GM23338 (cell line): ENCODE measurements around the gene MYO5A. TPM values are rescaled to one million over a fixed set of nuclear protein-coding genes. Genes with fewer than 3 reads are reported as not detected.

Experiments used
- ATAC-seq: fragments of 200-7000 bp; cut with Tn5 transposase; 3 replicates; pipeline ENCODE4 v1.9.1; 2020
- DNase-seq: peaks from one replicate; pipeline ENCODE4 v3.0.0-alpha.2; 2015; ENCODE audit warnings: low spot score
- H2AFZ ChIP-seq: fragments of 200-600 bp; sonication (generic); 2 replicates; pipeline ENCODE4 v1.8.0; 2016; ENCODE audit warnings: antibody characterized with exemption, mild to moderate bottlenecking, moderate library complexity
- H3F3A ChIP-seq: fragments of 200-600 bp; sonication (generic); replicated peaks from 2 replicates; pipeline ENCODE4 v1.8.0; 2017; ENCODE audit warnings: antibody characterized with exemption, mixed run types, low read depth
- H3K27ac ChIP-seq: fragments of 200-600 bp; sonication (generic); 2 replicates; pipeline ENCODE4 v1.6.1; 2016; ENCODE audit warnings: low read depth
- H3K27me3 ChIP-seq: fragments of 200-600 bp; sonication (generic); 2 replicates; pipeline ENCODE4 v1.8.0; 2016; ENCODE audit warnings: mild to moderate bottlenecking, mixed run types, moderate library complexity; ENCODE audit not compliant: insufficient read depth
- H3K36me3 ChIP-seq: fragments of 200-600 bp; sonication (generic); 2 replicates; pipeline ENCODE4 v1.8.0; 2016; ENCODE audit warnings: mild to moderate bottlenecking; ENCODE audit not compliant: insufficient read depth
- H3K4me1 ChIP-seq: fragments of 200-600 bp; sonication (generic); 2 replicates; pipeline ENCODE4 v1.8.0; 2016; ENCODE audit warnings: mild to moderate bottlenecking, moderate library complexity; ENCODE audit not compliant: insufficient read depth
- H3K4me2 ChIP-seq: fragments of 200-600 bp; sonication (generic); 2 replicates; pipeline ENCODE4 v1.7.1; 2017; ENCODE audit warnings: mixed run types
- H3K4me3 ChIP-seq: fragments of 200-600 bp; sonication (generic); 2 replicates; pipeline ENCODE4 v1.6.1; 2016; ENCODE audit warnings: mixed run types
- H3K79me2 ChIP-seq: fragments of 200-600 bp; sonication (generic); replicated peaks from 2 replicates; pipeline ENCODE4 v1.8.0; 2017; ENCODE audit warnings: mild to moderate bottlenecking; ENCODE audit not compliant: insufficient read depth
- H3K9me2 ChIP-seq: fragments of 200-600 bp; sonication (generic); 2 replicates; pipeline ENCODE4 v1.8.0; 2017; ENCODE audit not compliant: insufficient read depth
- H4K20me1 ChIP-seq: fragments of 200-600 bp; sonication (generic); replicated peaks from 2 replicates; pipeline ENCODE4 v1.8.0; 2017; ENCODE audit warnings: mild to moderate bottlenecking; ENCODE audit not compliant: insufficient read depth
- H3K27ac Mint-ChIP-seq: 2 replicates; pipeline ENCODE4 v1.8.0; 2020; ENCODE audit warnings: inconsistent platforms, mild to moderate bottlenecking, moderate library complexity, mixed read lengths
- H3K27me3 Mint-ChIP-seq: 3 replicates; pipeline ENCODE4 v1.8.0; 2022; ENCODE audit warnings: low read depth, mild to moderate bottlenecking, moderate library complexity, mixed read lengths, inconsistent platforms; ENCODE audit not compliant: insufficient read depth, poor library complexity
- H3K36me3 Mint-ChIP-seq: 3 replicates; pipeline ENCODE4 v1.8.0; 2021; ENCODE audit warnings: low read depth, mild to moderate bottlenecking, inconsistent platforms, moderate library complexity, mixed read lengths
- H3K4me1 Mint-ChIP-seq: 3 replicates; pipeline ENCODE4 v1.8.0; 2020; ENCODE audit warnings: mild to moderate bottlenecking, inconsistent platforms, mixed read lengths
- H3K4me3 Mint-ChIP-seq: 3 replicates; pipeline ENCODE4 v1.8.0; 2021; ENCODE audit warnings: moderate library complexity, mild to moderate bottlenecking, inconsistent platforms, mixed read lengths
- H3K9me3 Mint-ChIP-seq: 3 replicates; pipeline ENCODE4 v1.8.0; 2020; ENCODE audit warnings: moderate library complexity, mild to moderate bottlenecking, inconsistent platforms, mixed read lengths
- CREB1 ChIP-seq: fragments of 250-450 bp; sonication (Bioruptor Pico); IDR thresholded peaks from 2 replicates; pipeline ENCODE4 v1.5.0; 2020; ENCODE audit warnings: low read depth, mild to moderate bottlenecking, moderate library complexity
- EZH2 ChIP-seq: fragments of 200-600 bp; sonication (generic); IDR thresholded peaks from one replicate; pipeline ENCODE4 v1.8.0; 2017; ENCODE audit warnings: antibody characterized with exemption, mild to moderate bottlenecking, low read depth; ENCODE audit not compliant: unreplicated experiment
- EZH2phosphoT487 ChIP-seq: fragments of 200-600 bp; sonication (generic); IDR thresholded peaks from one replicate; pipeline ENCODE4 v1.8.1; 2018; ENCODE audit warnings: antibody characterized with exemption; ENCODE audit not compliant: unreplicated experiment
- JUNB ChIP-seq: IDR thresholded peaks from one replicate; pipeline ENCODE4 v1.6.1; 2016; ENCODE audit warnings: antibody characterized with exemption; ENCODE audit not compliant: unreplicated experiment
- NANOG ChIP-seq: IDR thresholded peaks from 2 replicates; pipeline ENCODE4 v1.6.1; 2016; ENCODE audit warnings: antibody characterized with exemption, borderline replicate concordance
- POLR2AphosphoS5 ChIP-seq: IDR thresholded peaks from 2 replicates; pipeline ENCODE4 v1.6.1; 2016; ENCODE audit warnings: antibody characterized with exemption, low read depth
- REST ChIP-seq: IDR thresholded peaks from one replicate; pipeline ENCODE4 v1.6.1; 2018; ENCODE audit warnings: antibody characterized with exemption; ENCODE audit not compliant: unreplicated experiment
- STAT1 ChIP-seq: IDR thresholded peaks from one replicate; pipeline ENCODE4 v1.6.1; 2016; ENCODE audit warnings: antibody characterized with exemption; ENCODE audit not compliant: unreplicated experiment
- ZNF114 ChIP-seq: fragments of 250-450 bp; sonication (Bioruptor Pico); IDR thresholded peaks from 2 replicates; pipeline ENCODE4 v1.5.0; 2020; ENCODE audit warnings: mild to moderate bottlenecking, moderate library complexity
- ZNF331 ChIP-seq: fragments of 250-450 bp; sonication (Bioruptor Pico); IDR thresholded peaks from 2 replicates; pipeline ENCODE4 v1.5.0; 2020; ENCODE audit warnings: low read depth, mild to moderate bottlenecking, moderate library complexity
- polyA plus RNA-seq: library from polyadenylated mRNA; unstranded; fragments of >200 nt; fragmentation: Nextera tagmentation; extraction: Ambion mirVana; gene quantifications from 2 replicates; pipeline ENCODE4 v1.2.1, GENCODE V29; 2016
- total RNA-seq: library from RNA; depleted of rRNA; stranded (reverse); fragments of >200 nt; shearing (Covaris generic); gene quantifications from 2 replicates; pipeline ENCODE4 v1.2.3, GENCODE V29; 2014
- TF ChIP-seq, protein P1 (sequence below): IDR thresholded peaks from 2 replicates; pipeline ENCODE4 v1.6.1; 2016; ENCODE audit warnings: antibody characterized with exemption
- TF ChIP-seq, protein P2 (sequence below), 2 experiments: fragments of 200-600 bp in 1 of 2; sonication (generic) in 1 of 2; conservative IDR thresholded peaks; 2 replicates each; pipeline versions ENCODE4 v1.5.1 to v1.6.1; 2016 to 2017; ENCODE audit warnings: antibody characterized with exemption in 2 of 2, low read depth in 2 of 2, mild to moderate bottlenecking in 2 of 2, moderate library complexity in 1 of 2

MYO5A gene
- total and polyA plus RNA-seq, 2 experiments from 2014 or later, result 5.7 to 31.8 TPM

GRCh38 chr15:52360229-52361203, 168.2 kb downstream of the MYO5A start (continued):
- no peak for TF ChIP-seq EZH2phosphoT487
- TF ChIP-seq, protein P1, sequence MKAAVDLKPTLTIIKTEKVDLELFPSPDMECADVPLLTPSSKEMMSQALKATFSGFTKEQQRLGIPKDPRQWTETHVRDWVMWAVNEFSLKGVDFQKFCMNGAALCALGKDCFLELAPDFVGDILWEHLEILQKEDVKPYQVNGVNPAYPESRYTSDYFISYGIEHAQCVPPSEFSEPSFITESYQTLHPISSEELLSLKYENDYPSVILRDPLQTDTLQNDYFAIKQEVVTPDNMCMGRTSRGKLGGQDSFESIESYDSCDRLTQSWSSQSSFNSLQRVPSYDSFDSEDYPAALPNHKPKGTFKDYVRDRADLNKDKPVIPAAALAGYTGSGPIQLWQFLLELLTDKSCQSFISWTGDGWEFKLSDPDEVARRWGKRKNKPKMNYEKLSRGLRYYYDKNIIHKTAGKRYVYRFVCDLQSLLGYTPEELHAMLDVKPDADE, result no peak
- TF ChIP-seq REST, result no peak
- TF ChIP-seq NANOG, result no peak
- no peak for TF ChIP-seq ZNF331 (CRISPR knock-in tag)
- no peak for TF ChIP-seq CREB1 (CRISPR knock-in tag)
- no peak for TF ChIP-seq JUNB
- no peak for TF ChIP-seq POLR2AphosphoS5
- no peak for TF ChIP-seq STAT1

GRCh38 chr15:52359722-52360121, 169.0 kb downstream of the MYO5A start:
- no peak overlapping the region for H3K4me2 ChIP-seq
- H3K4me1 Mint-ChIP-seq, result no peaks in the 10 kb centered on the region; the same call in 1 of the 3 replicates
- no peaks in the 10 kb centered on the region for H3K9me2 ChIP-seq
- H3K27me3 Mint-ChIP-seq, result no peaks in the 10 kb centered on the region
- no peaks in the 10 kb centered on the region for H3F3A ChIP-seq
- ATAC-seq (no peak), DNase-seq (no peak)
- H3K27ac Mint-ChIP-seq, result no peak overlapping the region
- no peaks in the 10 kb centered on the region for H3K9me3 Mint-ChIP-seq
- no peaks in the 10 kb centered on the region for H3K36me3 ChIP-seq
- no peaks in the 10 kb centered on the region for H3K27me3 ChIP-seq
- H3K79me2 ChIP-seq, result no peaks in the 10 kb centered on the region
- no peak overlapping the region for H3K4me3 ChIP-seq
- H2AFZ ChIP-seq, result no peak overlapping the region
- H3K4me3 Mint-ChIP-seq, result no peak overlapping the region
- H3K4me1 ChIP-seq, result no peaks in the 10 kb centered on the region
- no peak overlapping the region for H3K27ac ChIP-seq
- no peaks in the 10 kb centered on the region for H4K20me1 ChIP-seq
- H3K36me3 Mint-ChIP-seq, result peaks cover 4% of the 10 kb centered on the region; the same call in 2 of the 3 replicates
- TF ChIP-seq, protein P2, sequence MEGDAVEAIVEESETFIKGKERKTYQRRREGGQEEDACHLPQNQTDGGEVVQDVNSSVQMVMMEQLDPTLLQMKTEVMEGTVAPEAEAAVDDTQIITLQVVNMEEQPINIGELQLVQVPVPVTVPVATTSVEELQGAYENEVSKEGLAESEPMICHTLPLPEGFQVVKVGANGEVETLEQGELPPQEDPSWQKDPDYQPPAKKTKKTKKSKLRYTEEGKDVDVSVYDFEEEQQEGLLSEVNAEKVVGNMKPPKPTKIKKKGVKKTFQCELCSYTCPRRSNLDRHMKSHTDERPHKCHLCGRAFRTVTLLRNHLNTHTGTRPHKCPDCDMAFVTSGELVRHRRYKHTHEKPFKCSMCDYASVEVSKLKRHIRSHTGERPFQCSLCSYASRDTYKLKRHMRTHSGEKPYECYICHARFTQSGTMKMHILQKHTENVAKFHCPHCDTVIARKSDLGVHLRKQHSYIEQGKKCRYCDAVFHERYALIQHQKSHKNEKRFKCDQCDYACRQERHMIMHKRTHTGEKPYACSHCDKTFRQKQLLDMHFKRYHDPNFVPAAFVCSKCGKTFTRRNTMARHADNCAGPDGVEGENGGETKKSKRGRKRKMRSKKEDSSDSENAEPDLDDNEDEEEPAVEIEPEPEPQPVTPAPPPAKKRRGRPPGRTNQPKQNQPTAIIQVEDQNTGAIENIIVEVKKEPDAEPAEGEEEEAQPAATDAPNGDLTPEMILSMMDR (conservative IDR thresholded peaks at IDR 0.05; ENCODE audit: low read depth in 2 of 2), result no peak
- TF ChIP-seq NANOG (no peak), EZH2phosphoT487 (no peak), JUNB (no peak), REST (no peak), POLR2AphosphoS5 (no peak), EZH2 (no peak), ZNF114 (CRISPR knock-in tag) (no peak), ZNF331 (CRISPR knock-in tag) (no peak), CREB1 (CRISPR knock-in tag) (no peak)
- TF ChIP-seq, protein P1, result no peak
